SK-N-SH (cell line): ENCODE results near the gene DPPA3. TPM values are rescaled to one million over a fixed set of nuclear protein-coding genes. Genes with fewer than 3 reads are reported as not detected.
"Not testable (repeated sequence)": the region's sequence is repeated elsewhere in the genome, so short reads cannot be mapped to it uniquely, and the experiment has no call there.

ENCODE experiments used
- CTCF ChIA-PET: fragments of 300-600, 350-600 bp; formaldehyde crosslinking; extraction: SDS; loops from one replicate; lab custom pipeline; 2021; lab: Yijun Ruan, JAX
- POLR2A ChIA-PET: fragments of 350-600 bp; sonication (Branson Sonifier 250); formaldehyde crosslinking; extraction: SDS; loops from one replicate; lab custom pipeline; 2020; ENCODE audit warnings: antibody characterized with exemption, inconsistent platforms; lab: Yijun Ruan, JAX
- DNase-seq: peaks from one replicate; pipeline ENCODE4 v3.0.0; 2012
- H2AFZ ChIP-seq: fragments of 200-600 bp; sonication (generic); 2 replicates; pipeline ENCODE4 v1.8.1; 2016; ENCODE audit warnings: antibody characterized with exemption, mild to moderate bottlenecking, low read depth
- H3F3A ChIP-seq: fragments of 200-600 bp; sonication (generic); replicated peaks from 2 replicates; pipeline ENCODE3; 2016; ENCODE audit warnings: antibody characterized with exemption, mild to moderate bottlenecking; ENCODE audit not compliant: insufficient read depth
- H3K27ac ChIP-seq, 2 experiments: fragments of 200-500 bp in 1 of 2; fragments of 200-600 bp in 1 of 2; sonication (Bioruptor generic) in 1 of 2; sonication (generic), shearing (Covaris generic) in 1 of 2; 2 replicates each; pipeline versions ENCODE4 v1.5.1 to v1.6.1; 2014 to 2016; ENCODE audit warnings: low read depth in 2 of 2, inconsistent platforms in 1 of 2, low read length in 1 of 2, mild to moderate bottlenecking in 1 of 2, mixed read lengths in 1 of 2
- H3K27me3 ChIP-seq: fragments of 200-600 bp; sonication (generic), shearing (Covaris generic); 2 replicates; pipeline ENCODE4 v1.6.1; 2016; ENCODE audit warnings: mixed run types; ENCODE audit not compliant: insufficient read depth
- H3K36me3 ChIP-seq, 2 experiments: fragments of 200-500 bp in 1 of 2; fragments of 200-600 bp in 1 of 2; sonication (Bioruptor generic) in 1 of 2; sonication (generic) in 1 of 2; replicated peaks in 1 of 2; 2 replicates each; pipeline versions ENCODE3 to v1.5.1; 2014 to 2016; ENCODE audit warnings: low read length in 1 of 2, mild to moderate bottlenecking in 1 of 2; ENCODE audit not compliant: insufficient read depth in 2 of 2, control insufficient read depth in 1 of 2
- H3K4me1 ChIP-seq, 2 experiments: fragments of 200-500 bp in 1 of 2; fragments of 200-600 bp in 1 of 2; sonication (Bioruptor generic) in 1 of 2; sonication (generic), shearing (Covaris generic) in 1 of 2; 2 replicates each; pipeline versions ENCODE4 v1.5.1 to v1.6.1; 2014 to 2016; ENCODE audit warnings: low read depth in 1 of 2, low read length in 1 of 2, mixed run types in 1 of 2; ENCODE audit not compliant: insufficient read depth in 2 of 2, control insufficient read depth in 1 of 2
- H3K4me2 ChIP-seq: fragments of 200-600 bp; sonication (generic), shearing (Covaris generic); 2 replicates; pipeline ENCODE4 v1.6.1; 2017; ENCODE audit warnings: mixed run types
- H3K4me3 ChIP-seq, 2 experiments: fragments of 200-500 bp in 1 of 2; fragments of 200-600 bp in 1 of 2; sonication (Bioruptor generic) in 1 of 2; sonication (generic), shearing (Covaris generic) in 1 of 2; 2 replicates each; pipeline versions ENCODE4 v1.5.1 to v1.8.1; 2014 to 2016; ENCODE audit warnings: low read depth in 2 of 2, inconsistent platforms in 1 of 2, low read length in 1 of 2, mild to moderate bottlenecking in 1 of 2, mixed read lengths in 1 of 2, moderate library complexity in 1 of 2
- H3K79me2 ChIP-seq: fragments of 200-600 bp; sonication (generic); 2 replicates; pipeline ENCODE4 v1.8.1; 2017; ENCODE audit warnings: mild to moderate bottlenecking; ENCODE audit not compliant: insufficient read depth
- H3K9ac ChIP-seq: fragments of 200-600 bp; sonication (generic); 2 replicates; pipeline ENCODE4 v1.6.1; 2017; ENCODE audit warnings: mixed run types
- H3K9me2 ChIP-seq: fragments of 200-600 bp; sonication (generic); 2 replicates; pipeline ENCODE4 v1.6.1; 2017; ENCODE audit warnings: mixed run types
- H3K9me3 ChIP-seq: fragments of 200-600 bp; sonication (generic); 2 replicates; pipeline ENCODE4 v1.6.1; 2017; ENCODE audit warnings: mixed run types, mild to moderate bottlenecking, moderate library complexity
- H4K20me1 ChIP-seq: fragments of 200-600 bp; sonication (generic); 2 replicates; pipeline ENCODE4 v1.6.1; 2017; ENCODE audit warnings: mild to moderate bottlenecking, mixed run types; ENCODE audit not compliant: insufficient read depth
- CTCF ChIP-seq: fragments of 200-600 bp; sonication (generic); IDR thresholded peaks from 2 replicates; pipeline ENCODE4 v1.6.1; 2017; ENCODE audit warnings: antibody characterized with exemption, mild to moderate bottlenecking, moderate library complexity
- GATA2 ChIP-seq: sonication (generic); formaldehyde crosslinking; IDR thresholded peaks from 2 replicates; pipeline ENCODE4 v1.5.0; 2020; ENCODE audit warnings: mild to moderate bottlenecking, missing genetic modification reagents
- RAD21 ChIP-seq: IDR thresholded peaks from 2 replicates; pipeline ENCODE4 v1.6.1; 2012; ENCODE audit warnings: mild to moderate bottlenecking, low read length
- SMC3 ChIP-seq: IDR thresholded peaks from 2 replicates; pipeline ENCODE4 v1.6.1; 2012; ENCODE audit warnings: low read depth, low read length, improper control_type of control experiment
- WGBS: methylation state at CpG from one replicate; pipeline ENCODE4 v1.1.6; 2017; ENCODE audit warnings: low lambda C conversion rate; 5-methylcytosine and 5-hydroxymethylcytosine counted together
- polyA plus RNA-seq, 3 experiments: library from polyadenylated mRNA; depleted of rRNA; stranded (reverse); fragments of >200 nt; gene quantifications; 2 replicates each; pipeline ENCODE4 v1.2.3, GENCODE V29; 2012

DPPA3 gene
- polyA plus RNA-seq, 1 of the 3 experiments (the other 2 are of a cell fraction), result not detected

GRCh38 chr12:7668171-7668570 is 43.1 kb upstream of the DPPA3 start:
- Histone ChIP-seq H3K9ac (no peak overlapping the region), H3K4me3 (no peak overlapping the region), H2AFZ (no peak overlapping the region), H3K9me2 (no peaks in the 10 kb centered on the region), H3F3A (no peaks in the 10 kb centered on the region), H3K4me1 (no peaks in the 10 kb centered on the region), H3K27ac (no peak overlapping the region), H3K36me3 (no peaks in the 10 kb centered on the region), H4K20me1 (no peaks in the 10 kb centered on the region)
- no peak for DNase-seq
- POLR2A ChIA-PET, result no interaction called here
- TF ChIP-seq GATA2 (CRISPR knock-in tag), result no peak
- TF ChIP-seq, all 33 proteins: peak for 0
- Histone ChIP-seq H3K9me3 (no peaks in the 10 kb centered on the region), H3K4me2 (no peak overlapping the region), H3K79me2 (no peaks in the 10 kb centered on the region), H3K27me3 (peaks cover 58% of the 10 kb centered on the region)
- CTCF ChIA-PET, result no interaction called here
- 7% methylated on average over 5 of the region's 5 CpGs for WGBS

GRCh38 chr12:7675455-7675854 is 35.8 kb upstream of the DPPA3 start:
- H3K27ac ChIP-seq, H3K9me2 ChIP-seq, CTCF ChIA-PET, H3F3A ChIP-seq, H3K4me2 ChIP-seq, H3K36me3 ChIP-seq, POLR2A ChIA-PET, H3K4me1 ChIP-seq, H3K9me3 ChIP-seq, H3K9ac ChIP-seq, DNase-seq, H3K4me3 ChIP-seq, H2AFZ ChIP-seq, H4K20me1 ChIP-seq, H3K79me2 ChIP-seq: not testable (repeated sequence)
- H3K27me3 ChIP-seq, result peaks cover 75% of the 10 kb centered on the region
- WGBS, result 4% methylated on average over 6 of the region's 6 CpGs

- POLR2A ChIA-PET, H3K27ac ChIP-seq, H3K79me2 ChIP-seq, H3K4me2 ChIP-seq, H3K9me3 ChIP-seq, H3K36me3 ChIP-seq, H3F3A ChIP-seq, H3K9me2 ChIP-seq, H3K4me1 ChIP-seq, CTCF ChIA-PET, H3K4me3 ChIP-seq, H4K20me1 ChIP-seq, H3K9ac ChIP-seq: not testable (repeated sequence)
- 10% methylated on average over 9 of the region's 9 CpGs for WGBS
- peak; percentile 35 for DNase-seq
- peaks cover 79% of the 10 kb centered on the region for H3K27me3 ChIP-seq
- H2AFZ ChIP-seq, result 0 out of 2 replicates have a peak overlapping the region, but pooled peaks have one; percentile 59
- TF ChIP-seq SMC3 (peak; percentile 52), RAD21 (peak; percentile 49), CTCF (peak; percentile 58)
Measured at GRCh38 chr12:7677432-7677888, 33.8 kb upstream of the DPPA3 start.
